Fibroblast of lung (primary cell): ENCODE results near the gene TIMP4.

Experiments used
- CTCF ChIP-seq, 2 donors: IDR thresholded peaks in 1 of 2; conservative IDR thresholded peaks in 1 of 2; 1 replicate in 1 of 2; 2 replicates in 1 of 2; pipeline ENCODE4 v1.5.1; 2011 to 2012; ENCODE audit warnings: low read length in 2 of 2, control low read depth in 1 of 2, inconsistent platforms in 1 of 2, low read depth in 1 of 2, mild to moderate bottlenecking in 1 of 2
- EZH2 ChIP-seq: IDR thresholded peaks from 2 replicates; pipeline ENCODE4 v1.5.1; 2012; ENCODE audit warnings: low read length, control low read depth, mild to moderate bottlenecking; ENCODE audit errors: missing control alignments

GRCh38 chr3:12192655-12193484 is 34.2 kb upstream of the TIMP4 start:
- TF ChIP-seq CTCF (conservative IDR thresholded peaks at IDR 0.05 in 1 of 2, IDR thresholded peaks at IDR 0.05 in 1 of 2; ENCODE audit: low read depth in 1 of 2, low read length in 2 of 2): no peak
- no peak for TF ChIP-seq EZH2
